Keratinocyte (primary cell): ENCODE results near the gene CFAP61. TPM values are rescaled to one million over a fixed set of nuclear protein-coding genes. Genes with fewer than 3 reads are reported as not detected.

Experiments used
- DNase-seq: peaks from one replicate; pipeline ENCODE4 v3.0.0-alpha.2; 2011; ENCODE audit warnings: low read depth, missing footprints, low spot score
- FAIRE-seq: peaks from 2 replicates; lab custom pipeline; 2011; peaks lifted over from hg19 to GRCh38; lab: Jason Lieb, UNC
- H2AFZ ChIP-seq: 2 replicates; pipeline ENCODE4 v1.6.0; 2012; ENCODE audit warnings: low read length, control low read depth, inconsistent platforms; ENCODE audit not compliant: control insufficient read depth
- H3K27ac ChIP-seq: 2 replicates; pipeline ENCODE4 v1.5.1; 2011; ENCODE audit warnings: low read length; ENCODE audit not compliant: control insufficient read depth, insufficient read depth
- H3K27me3 ChIP-seq: 3 replicates; pipeline ENCODE4 v1.6.0; 2011; ENCODE audit warnings: low read length; ENCODE audit not compliant: control insufficient read depth, insufficient read depth; ENCODE audit errors: extremely low read depth
- H3K36me3 ChIP-seq, 2 experiments: 2 replicates in 1 of 2; 3 replicates in 1 of 2; pipeline ENCODE4 v1.5.1; 2011; ENCODE audit warnings: low read length in 2 of 2, mild to moderate bottlenecking in 1 of 2; ENCODE audit not compliant: control insufficient read depth in 2 of 2, insufficient read depth in 2 of 2; ENCODE audit errors: extremely low read depth in 1 of 2
- H3K4me1 ChIP-seq: 3 replicates; pipeline ENCODE4 v1.5.1; 2011; ENCODE audit warnings: low read length; ENCODE audit not compliant: control insufficient read depth, insufficient read depth; ENCODE audit errors: extremely low read depth
- H3K4me2 ChIP-seq: 3 replicates; pipeline ENCODE4 v1.6.0; 2011; ENCODE audit warnings: low read depth, low read length; ENCODE audit not compliant: control insufficient read depth, insufficient read depth; ENCODE audit errors: extremely low read depth
- H3K4me3 ChIP-seq, 3 experiments: fragments of 200-600 bp in 1 of 3; sonication (generic) in 1 of 3; 2 replicates in 2 of 3; 3 replicates in 1 of 3; pipeline ENCODE4 v1.5.1; 2011 to 2016; ENCODE audit warnings: low read length in 3 of 3, mild to moderate bottlenecking in 3 of 3, control low read depth in 2 of 3, inconsistent platforms in 1 of 3, low read depth in 1 of 3, mixed read lengths in 1 of 3, mixed run types in 1 of 3, moderate library complexity in 1 of 3; ENCODE audit not compliant: control insufficient read depth in 2 of 3, insufficient read depth in 2 of 3; ENCODE audit errors: extremely low read depth in 1 of 3
- H3K79me2 ChIP-seq: 2 replicates; pipeline ENCODE4 v1.6.0; 2012; ENCODE audit warnings: low read length; ENCODE audit not compliant: control insufficient read depth, insufficient read depth
- H3K9ac ChIP-seq: 3 replicates; pipeline ENCODE4 v1.6.0; 2011; ENCODE audit warnings: low read length; ENCODE audit not compliant: control insufficient read depth, insufficient read depth; ENCODE audit errors: extremely low read depth
- H3K9me1 ChIP-seq: 3 replicates; pipeline ENCODE4 v1.6.0; 2011; ENCODE audit warnings: low read length; ENCODE audit not compliant: control insufficient read depth, insufficient read depth; ENCODE audit errors: extremely low read depth
- H3K9me3 ChIP-seq: 2 replicates; pipeline ENCODE4 v1.5.1; 2012; ENCODE audit warnings: low read depth, low read length; ENCODE audit not compliant: control insufficient read depth
- H4K20me1 ChIP-seq: 3 replicates; pipeline ENCODE4 v1.6.0; 2011; ENCODE audit warnings: low read length; ENCODE audit not compliant: control insufficient read depth, insufficient read depth; ENCODE audit errors: extremely low read depth
- CTCF ChIP-seq, 3 experiments: IDR thresholded peaks in 1 of 3; conservative IDR thresholded peaks in 1 of 3; optimal IDR thresholded peaks in 1 of 3; 2 replicates in 2 of 3; 3 replicates in 1 of 3; pipeline versions ENCODE3 to v1.5.1; 2011; ENCODE audit warnings: low read length in 3 of 3, mild to moderate bottlenecking in 3 of 3, moderate library complexity in 2 of 3, control low read depth in 1 of 3, inconsistent platforms in 1 of 3; ENCODE audit not compliant: insufficient read depth in 2 of 3; ENCODE audit errors: extremely low read depth in 1 of 3
- EZH2 ChIP-seq: IDR thresholded peaks from one replicate; pipeline ENCODE4 v1.6.1; 2012; ENCODE audit warnings: inconsistent platforms, mild to moderate bottlenecking, low read length, moderate library complexity
- dilution Hi-C: fragments of 300-500 bp; cut with MboI; formaldehyde crosslinking; loops from one replicate; pipeline ENCODE4 v1.7.0; 2020; ENCODE audit warnings: low sequenced_read_pairs; ENCODE audit not compliant: extremely low pct_ligation_motif_present
- polyA plus RNA-seq, 5 experiments: library from polyadenylated mRNA; depleted of rRNA in 3 of 5; stranded (reverse) in 3 of 5; stranded (forward) in 1 of 5; unstranded in 1 of 5; fragments of >200 nt; gene quantifications; 1 replicate in 1 of 5; 2 replicates in 3 of 5; 3 replicates in 1 of 5; pipeline versions ENCODE4 v1.2.1 to v1.2.3, GENCODE V29; 2011 to 2012; ENCODE audit warnings: missing spikeins in 2 of 5, low read depth in 1 of 5, low replicate concordance in 1 of 5

CFAP61 gene
- polyA plus RNA-seq, 1 donor (not counting 4 experiments of a cell fraction or from before 2014, with no cell fraction given), result 0.25 TPM

- no peaks in the 10 kb centered on the region for H3K9me1 ChIP-seq
- no peak overlapping the region for H3K27ac ChIP-seq
- no peak overlapping the region for H3K4me2 ChIP-seq
- no peaks in the 10 kb centered on the region for H3K9me3 ChIP-seq
- no peaks in the 10 kb centered on the region for H3K36me3 ChIP-seq
- no peaks in the 10 kb centered on the region for H3K27me3 ChIP-seq
- no peak for DNase-seq
- TF ChIP-seq EZH2, result no peak
- no peak for TF ChIP-seq CTCF (optimal IDR thresholded peaks at IDR 0.05 in 1 of 3, IDR thresholded peaks at IDR 0.05 in 1 of 3, conservative IDR thresholded peaks at IDR 0.05 in 1 of 3; ENCODE audit: extremely low read depth in 1 of 3, insufficient read depth in 2 of 3, low read length in 3 of 3)
- no peak overlapping the region for H3K4me3 ChIP-seq
- no peaks in the 10 kb centered on the region for H3K79me2 ChIP-seq
- H3K9ac ChIP-seq, result no peak overlapping the region
- H3K4me1 ChIP-seq, result no peaks in the 10 kb centered on the region
- H4K20me1 ChIP-seq, result no peaks in the 10 kb centered on the region
- no peak for FAIRE-seq
- dilution Hi-C loops, result no loop called here
- no peak overlapping the region for H2AFZ ChIP-seq
Observed at GRCh38 chr20:20065361-20065760, 13.0 kb downstream of the CFAP61 start.

GRCh38 chr20:20070871-20071726 is 18.8 kb downstream of the CFAP61 start:
- Histone ChIP-seq H3K9me1 (no peaks in the 10 kb centered on the region), H3K9me3 (no peaks in the 10 kb centered on the region), H4K20me1 (no peaks in the 10 kb centered on the region), H3K4me2 (no peak overlapping the region), H3K4me1 (no peaks in the 10 kb centered on the region), H3K27ac (no peak overlapping the region), H3K36me3 (no peaks in the 10 kb centered on the region), H3K4me3 (no peak overlapping the region), H2AFZ (no peak overlapping the region), H3K27me3 (peaks cover 4% of the 10 kb centered on the region), H3K79me2 (no peaks in the 10 kb centered on the region), H3K9ac (no peak overlapping the region)
- DNase-seq (no peak), FAIRE-seq (no peak)
- TF ChIP-seq CTCF (optimal IDR thresholded peaks at IDR 0.05 in 1 of 3, IDR thresholded peaks at IDR 0.05 in 1 of 3, conservative IDR thresholded peaks at IDR 0.05 in 1 of 3; ENCODE audit: extremely low read depth in 1 of 3, insufficient read depth in 2 of 3, low read length in 3 of 3) (no peak), EZH2 (no peak)
- dilution Hi-C loops, result no loop called here
